IPS-18a (cell line): ENCODE results near the gene PCDHB1.
A peak's percentile ranks its signal among the peaks of the same experiment; 100 is the strongest.
"Not testable (repeated sequence)": the region's sequence is repeated elsewhere in the genome, so short reads cannot be mapped to it uniquely, and the experiment has no call there.

Experiments
- H3K27ac ChIP-seq: one replicate; pipeline ENCODE4 v1.5.1; 2013; ENCODE audit warnings: low read length
- H3K27me3 ChIP-seq: one replicate; pipeline ENCODE4 v1.6.1; 2013; ENCODE audit warnings: mild to moderate bottlenecking, low read length; ENCODE audit not compliant: control insufficient read depth, insufficient read depth
- H3K36me3 ChIP-seq: one replicate; pipeline ENCODE4 v1.6.1; 2013; ENCODE audit warnings: low read depth, low read length; ENCODE audit not compliant: control insufficient read depth
- H3K4me1 ChIP-seq: one replicate; pipeline ENCODE4 v1.6.1; 2013; ENCODE audit warnings: low read depth, low read length; ENCODE audit not compliant: control insufficient read depth
- H3K4me3 ChIP-seq: one replicate; pipeline ENCODE4 v1.5.1; 2013; ENCODE audit warnings: low read length
- H3K9ac ChIP-seq: one replicate; pipeline ENCODE4 v1.6.1; 2013; ENCODE audit warnings: mild to moderate bottlenecking, low read length, moderate library complexity
- H3K9me3 ChIP-seq: one replicate; pipeline ENCODE4 v1.6.1; 2013; ENCODE audit warnings: low read depth, low read length; ENCODE audit not compliant: control insufficient read depth

Gene PCDHB1

GRCh38 chr5:141094481-141095262 is 43.5 kb downstream of the PCDHB1 start, which contains the start of gene PCDHB2:
Gene PCDHB2, plus strand, starts transcription at chr5:141094615. Its CDS starts 176 bp downstream, at chr5:141094791.
- peak within 1 kb of the TSS; percentile 97 for H3K9ac ChIP-seq
- H3K36me3 ChIP-seq = no peaks in the 10 kb centered on the region
- H3K27ac ChIP-seq = peak within 1 kb of the TSS; percentile 85
- no peaks in the 10 kb centered on the region for H3K9me3 ChIP-seq
- peak within 1 kb of the TSS; percentile 95 for H3K4me3 ChIP-seq
- no peaks in the 10 kb centered on the region for H3K27me3 ChIP-seq
- H3K4me1 ChIP-seq = no peaks in the 10 kb centered on the region

- peak overlapping the region; percentile 97 for H3K9ac ChIP-seq
- peaks cover under 1% of the 10 kb centered on the region for H3K9me3 ChIP-seq
- H3K27me3 ChIP-seq = no peaks in the 10 kb centered on the region
- H3K4me1 ChIP-seq = no peaks in the 10 kb centered on the region
- H3K27ac ChIP-seq = no peak overlapping the region
- H3K4me3 ChIP-seq = peak overlapping the region; percentile 95
- no peaks in the 10 kb centered on the region for H3K36me3 ChIP-seq
These were observed 44.1 kb downstream of the PCDHB1 start for GRCh38 chr5:141095263-141095641.

GRCh38 chr5:141096181-141096580 is 45.0 kb downstream of the PCDHB1 start:
- not testable (repeated sequence) for H3K4me3 ChIP-seq, H3K27ac ChIP-seq, H3K9ac ChIP-seq, H3K9me3 ChIP-seq, H3K36me3 ChIP-seq, H3K4me1 ChIP-seq, H3K27me3 ChIP-seq

DNA sequence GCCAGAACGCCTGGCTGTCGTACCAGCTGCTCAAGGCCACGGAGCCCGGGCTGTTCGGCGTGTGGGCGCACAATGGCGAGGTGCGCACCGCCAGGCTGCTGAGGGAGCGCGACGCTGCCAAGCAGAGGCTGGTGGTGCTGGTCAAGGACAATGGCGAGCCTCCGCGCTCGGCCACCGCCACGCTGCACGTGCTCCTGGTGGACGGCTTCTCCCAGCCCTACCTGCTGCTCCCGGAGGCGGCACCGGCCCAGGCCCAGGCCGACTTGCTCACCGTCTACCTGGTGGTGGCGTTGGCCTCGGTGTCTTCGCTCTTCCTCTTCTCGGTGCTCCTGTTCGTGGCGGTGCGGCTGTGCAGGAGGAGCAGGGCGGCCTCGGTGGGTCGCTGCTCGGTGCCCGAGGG is 45.4 kb downstream of the PCDHB1 start:
- H3K9ac ChIP-seq, H3K27me3 ChIP-seq, H3K9me3 ChIP-seq, H3K36me3 ChIP-seq, H3K4me1 ChIP-seq, H3K4me3 ChIP-seq, H3K27ac ChIP-seq: not testable (repeated sequence)

DNA sequence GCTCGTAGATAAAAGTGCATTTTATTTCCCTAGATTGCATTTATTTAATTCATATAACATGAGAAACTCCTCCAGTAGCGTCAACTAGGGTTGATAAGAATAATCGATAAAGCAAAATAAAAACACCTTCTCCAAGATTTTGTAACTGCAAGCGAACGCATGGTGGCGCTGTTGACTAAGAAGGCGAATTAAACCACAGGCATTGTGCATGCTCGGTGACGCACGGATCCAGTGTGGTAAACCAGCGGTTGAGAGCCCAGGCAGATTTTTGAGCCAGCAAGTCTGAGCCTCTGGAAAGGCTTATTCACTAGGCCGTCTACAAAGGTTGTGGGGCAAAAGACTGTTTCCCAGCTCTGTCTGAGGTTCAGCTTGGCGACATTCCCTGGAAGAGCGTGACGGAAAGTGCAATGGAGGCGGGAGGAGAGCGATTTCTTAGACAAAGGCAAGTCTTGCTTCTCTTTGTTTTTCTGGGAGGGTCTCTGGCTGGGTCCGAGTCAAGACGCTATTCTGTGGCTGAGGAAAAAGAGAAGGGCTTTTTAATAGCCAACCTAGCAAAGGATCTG is 49.1 kb downstream of the PCDHB1 start, which contains the start of gene PCDHB3:
TSS of gene PCDHB3 (plus strand) at position 231 of the 563 bp plus-strand sequence. CDS start at position 408, 177 bp downstream.
- H3K4me1 ChIP-seq = no peaks in the 10 kb centered on the region
- H3K27ac ChIP-seq = no peak within 1 kb of the TSS
- H3K9ac ChIP-seq = no peak within 1 kb of the TSS
- H3K9me3 ChIP-seq = peaks cover 4% of the 10 kb centered on the region
- H3K4me3 ChIP-seq = peak within 1 kb of the TSS; percentile 22
- H3K36me3 ChIP-seq = peaks cover 4% of the 10 kb centered on the region
- no peaks in the 10 kb centered on the region for H3K27me3 ChIP-seq

DNA sequence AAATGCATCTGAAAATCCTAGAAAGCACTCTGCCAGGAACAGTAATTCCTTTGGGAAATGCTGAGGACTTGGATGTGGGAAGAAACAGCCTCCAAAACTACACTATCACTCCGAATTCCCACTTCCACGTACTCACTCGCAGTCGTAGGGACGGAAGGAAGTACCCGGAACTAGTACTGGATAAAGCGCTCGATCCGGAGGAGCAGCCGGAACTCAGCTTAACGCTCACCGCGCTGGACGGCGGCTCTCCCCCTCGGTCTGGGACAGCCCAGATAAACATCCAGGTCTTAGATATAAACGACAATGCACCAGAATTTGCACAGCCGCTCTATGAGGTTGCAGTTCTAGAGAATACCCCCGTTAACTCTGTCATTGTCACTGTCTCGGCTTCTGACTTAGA is 49.9 kb downstream of the PCDHB1 start:
- Histone ChIP-seq H3K36me3 (peaks cover 4% of the 10 kb centered on the region), H3K4me3 (peak overlapping the region; percentile 22), H3K4me1 (no peaks in the 10 kb centered on the region), H3K27me3 (no peaks in the 10 kb centered on the region), H3K27ac (no peak overlapping the region), H3K9ac (no peak overlapping the region), H3K9me3 (peaks cover 4% of the 10 kb centered on the region)

DNA sequence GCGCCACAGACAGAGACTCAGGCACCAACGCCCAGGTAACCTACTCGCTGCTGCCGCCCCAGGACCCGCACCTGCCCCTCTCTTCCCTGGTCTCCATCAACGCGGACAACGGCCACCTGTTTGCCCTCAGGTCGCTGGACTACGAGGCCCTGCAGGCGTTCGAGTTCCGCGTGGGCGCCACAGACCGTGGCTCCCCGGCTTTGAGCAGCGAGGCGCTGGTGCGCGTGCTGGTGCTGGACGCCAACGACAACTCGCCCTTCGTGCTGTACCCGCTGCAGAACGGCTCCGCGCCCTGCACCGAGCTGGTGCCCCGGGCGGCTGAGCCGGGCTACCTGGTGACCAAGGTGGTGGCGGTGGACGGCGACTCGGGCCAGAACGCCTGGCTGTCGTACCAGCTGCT is 50.9 kb downstream of the PCDHB1 start:
- not testable (repeated sequence) for H3K4me1 ChIP-seq, H3K36me3 ChIP-seq, H3K9ac ChIP-seq

GRCh38 chr5:141102471-141102870 is 51.3 kb downstream of the PCDHB1 start:
- not testable (repeated sequence) for H3K4me3 ChIP-seq, H3K9me3 ChIP-seq, H3K27ac ChIP-seq, H3K4me1 ChIP-seq, H3K9ac ChIP-seq, H3K27me3 ChIP-seq, H3K36me3 ChIP-seq

More for the DNA sequence above, 50.9 kb downstream of the PCDHB1 start:
- not testable (repeated sequence) for H3K4me3 ChIP-seq, H3K27me3 ChIP-seq, H3K27ac ChIP-seq, H3K9me3 ChIP-seq

- no peak overlapping the region for H3K4me3 ChIP-seq
- no peak overlapping the region for H3K9ac ChIP-seq
- H3K9me3 ChIP-seq = peaks cover 2% of the 10 kb centered on the region
- H3K27ac ChIP-seq = no peak overlapping the region
- no peaks in the 10 kb centered on the region for H3K27me3 ChIP-seq
- H3K4me1 ChIP-seq = no peaks in the 10 kb centered on the region
- H3K36me3 ChIP-seq = peaks cover 4% of the 10 kb centered on the region
These were observed 54.2 kb downstream of the PCDHB1 start for GRCh38 chr5:141105350-141105749.
